ENCODE measurements around the gene RAB33A.
"Not testable (repeated sequence)": the region's sequence is repeated elsewhere in the genome, so short reads cannot be mapped to it uniquely, and the experiment has no call there.

The RAB33A gene

GRCh38 chrX:130172127-130172845 is 524 bp downstream of the RAB33A start:
- DNase-seq (ENCODE audit: low spot score): no peak

GRCh38 chrX:130173190-130173895 is 1.6 kb downstream of the RAB33A start:
- DNase-seq (ENCODE audit: low spot score): peak; percentile 16

- no peak for DNase-seq (ENCODE audit: low spot score)
Observed at GRCh38 chrX:130174045-130174704, 2.4 kb downstream of the RAB33A start.

- no peak for DNase-seq (ENCODE audit: low spot score)
Observed at GRCh38 chrX:130174937-130175336, 3.2 kb downstream of the RAB33A start.

GRCh38 chrX:130176354-130176776 is 4.6 kb downstream of the RAB33A start:
- DNase-seq (ENCODE audit: low spot score): no peak

GRCh38 chrX:130176942-130177341 is 5.2 kb downstream of the RAB33A start:
- no peak for DNase-seq (ENCODE audit: low spot score)

GRCh38 chrX:130179170-130179569 is 7.4 kb downstream of the RAB33A start:
- no peak for DNase-seq (ENCODE audit: low spot score)

GRCh38 chrX:130179579-130180215 is 7.9 kb downstream of the RAB33A start:
- no peak for DNase-seq (ENCODE audit: low spot score)

GRCh38 chrX:130184168-130184567 is 12.4 kb downstream of the RAB33A start:
- DNase-seq (ENCODE audit: low spot score): no peak

- DNase-seq (ENCODE audit: low spot score): no peak
Observed at GRCh38 chrX:130184857-130185256, 13.1 kb downstream of the RAB33A start.

- DNase-seq (ENCODE audit: low spot score): no peak
Observed at GRCh38 chrX:130186651-130187050, 14.9 kb downstream of the RAB33A start.

- no peak for DNase-seq (ENCODE audit: low spot score)
Observed at GRCh38 chrX:130190801-130191200, 19.0 kb downstream of the RAB33A start.

GRCh38 chrX:130196466-130196865 is 24.7 kb downstream of the RAB33A start:
- peak; percentile 39 for DNase-seq (ENCODE audit: low spot score)

- DNase-seq (ENCODE audit: low spot score): no peak
Observed at GRCh38 chrX:130197464-130197863, 25.7 kb downstream of the RAB33A start.

GRCh38 chrX:130204647-130205046 is 32.9 kb downstream of the RAB33A start:
- no peak for DNase-seq (ENCODE audit: low spot score)

- DNase-seq (ENCODE audit: low spot score): no peak
Observed at GRCh38 chrX:130211415-130212186, 39.8 kb downstream of the RAB33A start.

GRCh38 chrX:130212371-130212770 is 40.6 kb downstream of the RAB33A start:
- DNase-seq (ENCODE audit: low spot score): no peak

GRCh38 chrX:130213376-130213775 is 41.6 kb downstream of the RAB33A start:
- no peak for DNase-seq (ENCODE audit: low spot score)

GRCh38 chrX:130216320-130216719 is 44.6 kb downstream of the RAB33A start:
- DNase-seq (ENCODE audit: low spot score): no peak

- DNase-seq (ENCODE audit: low spot score): no peak
Observed at GRCh38 chrX:130224810-130225209, 53.0 kb downstream of the RAB33A start.

GRCh38 chrX:130228871-130229270 is 57.1 kb downstream of the RAB33A start:
- no peak for DNase-seq (ENCODE audit: low spot score)

GRCh38 chrX:130231184-130231583 is 59.4 kb downstream of the RAB33A start:
- not testable (repeated sequence) for DNase-seq (ENCODE audit: low spot score)

Data from SW480 (cell line).